B cell (primary cell): ENCODE results near the gene SIDT2. TPM values are rescaled to one million over a fixed set of nuclear protein-coding genes. Genes with fewer than 3 reads are reported as not detected.

Source experiments
- ATAC-seq: fragments of 200-7000 bp; cut with Tn5 transposase; one replicate; pipeline ENCODE4 v1.10.0; 2021; ENCODE audit warnings: low read depth, mild to moderate bottlenecking, moderate number of reproducible peaks, moderate library complexity
- CTCF ChIA-PET: fragments of 350-600 bp; sonication (Branson Sonifier 250); formaldehyde crosslinking; loops from one replicate; lab custom pipeline; 2021; ENCODE audit warnings: antibody characterized with exemption, inconsistent platforms; lab: Charles Lee
- POLR2A ChIA-PET: fragments of 350-600 bp; sonication (Branson Sonifier 250); formaldehyde crosslinking; loops from one replicate; lab custom pipeline; 2021; ENCODE audit warnings: antibody characterized with exemption; lab: Charles Lee
- DNase-seq: peaks from one replicate; pipeline ENCODE4 v3.0.0; 2013
- H2AFZ ChIP-seq: 2 replicates; pipeline ENCODE4 v1.6.1; 2012; ENCODE audit warnings: mild to moderate bottlenecking, low read depth, low read length; ENCODE audit not compliant: insufficient read depth, poor library complexity, severe bottlenecking
- H3K27ac ChIP-seq, 2 donors: 1 replicate in 1 of 2; 2 replicates in 1 of 2; pipeline ENCODE4 v1.5.1; 2012 to 2013; ENCODE audit warnings: low read length in 2 of 2, mild to moderate bottlenecking in 2 of 2, moderate library complexity in 1 of 2
- H3K27me3 ChIP-seq, 4 experiments: fragments of 200-600 bp in 1 of 4; sonication (generic) in 1 of 4; replicated peaks in 1 of 4; 1 replicate in 2 of 4; 2 replicates in 2 of 4; pipeline versions ENCODE4 v1.6.1 to v1.7.0; 2013 to 2016; ENCODE audit warnings: low read length in 3 of 4, mild to moderate bottlenecking in 2 of 4, mixed read lengths in 1 of 4, moderate library complexity in 1 of 4; ENCODE audit not compliant: insufficient read depth in 4 of 4, control insufficient read depth in 3 of 4; ENCODE audit errors: control extremely low read depth in 1 of 4
- H3K36me3 ChIP-seq, 2 experiments: replicated peaks in 1 of 2; 1 replicate in 1 of 2; 2 replicates in 1 of 2; pipeline versions ENCODE4 v1.6.1 to v1.7.1; 2013; ENCODE audit warnings: low read length in 1 of 2; ENCODE audit not compliant: insufficient read depth in 2 of 2, control insufficient read depth in 1 of 2; ENCODE audit errors: control extremely low read depth in 1 of 2, extremely low read depth in 1 of 2
- H3K4me1 ChIP-seq, 2 donors: fragments of 200-600 bp in 1 of 2; sonication (generic) in 1 of 2; 1 replicate in 1 of 2; 2 replicates in 1 of 2; pipeline versions ENCODE4 v1.5.1 to v1.6.1; 2013 to 2017; ENCODE audit warnings: low read length in 2 of 2; ENCODE audit not compliant: control insufficient read depth in 2 of 2, insufficient read depth in 2 of 2
- H3K4me2 ChIP-seq: replicated peaks from 2 replicates; pipeline ENCODE3; 2012; ENCODE audit warnings: mild to moderate bottlenecking, low read depth, low read length; ENCODE audit not compliant: poor library complexity, severe bottlenecking
- H3K4me3 ChIP-seq, 5 experiments: fragments of 200-600 bp in 1 of 5; sonication (generic) in 1 of 5; 1 replicate in 3 of 5; 2 replicates in 2 of 5; pipeline versions ENCODE4 v1.5.1 to v1.7.0; 2011 to 2016; ENCODE audit warnings: low read length in 4 of 5, mild to moderate bottlenecking in 4 of 5, low read depth in 2 of 5, control low read depth in 1 of 5, moderate library complexity in 1 of 5; ENCODE audit not compliant: insufficient read depth in 1 of 5; ENCODE audit errors: control extremely low read depth in 1 of 5, extremely low read depth in 1 of 5
- H3K79me2 ChIP-seq: fragments of 200-600 bp; sonication (generic); one replicate; pipeline ENCODE4 v1.6.0; 2016; ENCODE audit warnings: low read length; ENCODE audit not compliant: control insufficient read depth, insufficient read depth
- H3K9ac ChIP-seq: fragments of 200-600 bp; sonication (generic); 2 replicates; pipeline ENCODE4 v1.6.1; 2017; ENCODE audit warnings: mild to moderate bottlenecking, low read length, moderate library complexity
- H3K9me3 ChIP-seq, 3 donors: one replicate each; pipeline versions ENCODE4 v1.6.1 to v1.7.1; 2013; ENCODE audit warnings: low read length in 2 of 3; ENCODE audit not compliant: control insufficient read depth in 2 of 3, insufficient read depth in 1 of 3; ENCODE audit errors: control extremely low read depth in 1 of 3
- H4K20me1 ChIP-seq: 2 replicates; pipeline ENCODE4 v1.6.0; 2012; ENCODE audit warnings: mild to moderate bottlenecking, low read length; ENCODE audit not compliant: insufficient read depth, control insufficient read depth, poor library complexity, severe bottlenecking
- H3K27ac Mint-ChIP-seq: one replicate; pipeline ENCODE4 v1.8.0; 2021; ENCODE audit warnings: mixed read lengths
- H3K27me3 Mint-ChIP-seq: one replicate; pipeline ENCODE4 v1.8.0; 2021; ENCODE audit warnings: mixed read lengths
- H3K4me1 Mint-ChIP-seq: one replicate; pipeline ENCODE4 v1.8.0; 2021; ENCODE audit warnings: mixed read lengths
- H3K4me3 Mint-ChIP-seq: one replicate; pipeline ENCODE4 v1.8.0; 2021; ENCODE audit warnings: mixed read lengths
- H3K9me3 Mint-ChIP-seq: one replicate; pipeline ENCODE4 v1.8.0; 2022; ENCODE audit warnings: mixed read lengths; ENCODE audit not compliant: insufficient read depth
- CTCF ChIP-seq: fragments of 200-600 bp; IDR thresholded peaks from one replicate; pipeline ENCODE4 v1.8.0; 2022; ENCODE audit warnings: antibody characterized with exemption, mild to moderate bottlenecking
- EZH2 ChIP-seq: IDR thresholded peaks from 2 replicates; pipeline ENCODE4 v1.6.1; 2012; ENCODE audit warnings: borderline replicate concordance, low read depth, mild to moderate bottlenecking, moderate library complexity, low read length; ENCODE audit not compliant: insufficient read depth, poor library complexity, severe bottlenecking
- WGBS: methylation state at CpG from one replicate; pipeline ENCODE4 v1.1.5; 2013; ENCODE audit warnings: missing lambda C conversion rate; ENCODE audit not compliant: insufficient coverage; 5-methylcytosine and 5-hydroxymethylcytosine counted together
- intact Hi-C: fragments of 100-400 bp; cut with micrococcal nuclease; formaldehyde crosslinking; loops from one replicate; pipeline ENCODE4 v1.10.0; 2022
- polyA plus RNA-seq: library from polyadenylated mRNA; depleted of rRNA; stranded (reverse); fragments of >200 nt; gene quantifications from 2 replicates; pipeline ENCODE4 v1.2.3, GENCODE V29; 2012
- total RNA-seq, 2 donors: library from RNA; stranded (reverse); fragments of 120-200 nt in 1 of 2; gene quantifications; 1 replicate in 1 of 2; 2 replicates in 1 of 2; pipeline versions ENCODE4 v1.2.3 to v1.2.4, GENCODE V29; 2013 to 2022

SIDT2 gene
- total and polyA plus RNA-seq, 2 donors (not counting 1 experiment from before 2014, with no cell fraction given): 78.9 to 241 TPM

GRCh38 chr11:117228091-117228490, 49.5 kb downstream of the SIDT2 start:
- Histone ChIP-seq H3K4me1 (peaks cover 27 to 40% of the 10 kb centered on the region in 2 donors), H4K20me1 (peaks cover 8% of the 10 kb centered on the region), H3K27me3 (no peaks in the 10 kb centered on the region), H3K36me3 (peaks cover 5 to 69% of the 10 kb centered on the region in 2 experiments), H3K9ac (no peak overlapping the region), H3K4me2 (no peak overlapping the region), H3K27ac (no peak overlapping the region), H3K79me2 (peaks cover 75% of the 10 kb centered on the region), H2AFZ (no peak overlapping the region), H3K9me3 (peaks cover 0 to 3% (median 0%) of the 10 kb centered on the region in 3 donors), H3K4me3 (no peak overlapping the region)
- H3K4me1 Mint-ChIP-seq: peaks cover 40% of the 10 kb centered on the region
- no peaks in the 10 kb centered on the region for H3K9me3 Mint-ChIP-seq
- DNase-seq: no peak
- 100% methylated on average over 7 of the region's 11 CpGs for WGBS
- intact Hi-C loops: no loop called here
- no peak for ATAC-seq
- no peak overlapping the region for H3K4me3 Mint-ChIP-seq
- no peaks in the 10 kb centered on the region for H3K27me3 Mint-ChIP-seq
- TF ChIP-seq CTCF (no peak), EZH2 (no peak)
- H3K27ac Mint-ChIP-seq: peak overlapping the region; percentile 82
- ChIA-PET CTCF (interaction anchor here (0.8 to 19.9 kb wide), 14 partner anchors 11 to 494 kb away, joined by 3 to 309 read pairs (median 4); partner anchors contain the start of genes APOA5, PAFAH1B2, SIDT2 and ZPR1), POLR2A (interaction anchor here (0.7 to 1.3 kb wide), 2 partner anchors 8 to 45 kb away, joined by 3 to 4 read pairs; no protein-coding TSS in a partner anchor)

DNA sequence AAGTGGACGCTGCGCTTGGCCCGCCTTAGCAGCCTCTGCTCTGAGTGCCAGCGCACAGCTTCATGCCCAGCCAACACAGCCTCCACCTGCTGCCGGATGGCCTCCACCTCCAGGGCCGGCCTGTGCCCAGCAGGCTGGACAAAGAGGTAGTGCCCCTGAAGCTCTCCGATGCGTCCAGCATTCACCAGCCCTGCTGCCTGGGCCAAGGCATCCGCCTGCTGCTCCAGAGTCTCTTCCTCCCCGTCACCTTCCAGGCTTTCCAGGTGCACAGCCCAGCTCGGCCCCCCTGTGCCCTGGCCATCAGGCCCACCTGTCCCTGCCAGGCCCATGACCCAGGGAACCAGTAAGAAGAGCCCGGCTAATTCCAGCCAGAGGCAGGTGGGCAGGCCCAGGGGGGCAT, 50.9 kb downstream of the SIDT2 start:
- ChIA-PET CTCF (interaction anchor here (1.2 to 19.9 kb wide), 7 partner anchors 8 to 394 kb away, joined by 3 to 309 read pairs (median 11); partner anchors contain the start of genes PAFAH1B2, SIDT2 and SIK3), POLR2A (interaction anchor here (1.3 kb wide), 1 partner anchor 46 kb away, joined by 3 read pairs; no protein-coding TSS in a partner anchor)
- TF ChIP-seq CTCF (no peak), EZH2 (no peak)
- intact Hi-C loops: no loop called here
- Mint-ChIP-seq H3K27ac (peak overlapping the region; percentile 99), H3K4me3 (peak overlapping the region; percentile 95), H3K9me3 (no peaks in the 10 kb centered on the region), H3K27me3 (no peaks in the 10 kb centered on the region), H3K4me1 (peaks cover 53% of the 10 kb centered on the region)
- Histone ChIP-seq H2AFZ (no peak overlapping the region), H3K79me2 (peaks cover 67% of the 10 kb centered on the region), H3K9ac (no peak overlapping the region), H3K4me1 (peaks cover 34 to 44% of the 10 kb centered on the region in 2 donors), H3K4me3 (no peak overlapping the region), H3K27ac (peak overlapping the region; percentile 82 to 84), H3K9me3 (peaks cover 0 to 3% (median 0%) of the 10 kb centered on the region in 3 donors), H3K27me3 (no peaks in the 10 kb centered on the region), H4K20me1 (peaks cover 2% of the 10 kb centered on the region), H3K36me3 (peaks cover 3 to 56% of the 10 kb centered on the region in 2 experiments), H3K4me2 (peak overlapping the region; percentile 96)
- WGBS: 97% methylated on average over 12 of the region's 12 CpGs
- no peak for DNase-seq
- no peak for ATAC-seq
